Measurements from ENCODE around the gene GABRB1. TPM values are rescaled to one million over a fixed set of nuclear protein-coding genes. Genes with fewer than 3 reads are reported as not detected.

The GABRB1 gene
- total RNA-seq, 1 experiment from 2014 or later: not detected

DNA sequence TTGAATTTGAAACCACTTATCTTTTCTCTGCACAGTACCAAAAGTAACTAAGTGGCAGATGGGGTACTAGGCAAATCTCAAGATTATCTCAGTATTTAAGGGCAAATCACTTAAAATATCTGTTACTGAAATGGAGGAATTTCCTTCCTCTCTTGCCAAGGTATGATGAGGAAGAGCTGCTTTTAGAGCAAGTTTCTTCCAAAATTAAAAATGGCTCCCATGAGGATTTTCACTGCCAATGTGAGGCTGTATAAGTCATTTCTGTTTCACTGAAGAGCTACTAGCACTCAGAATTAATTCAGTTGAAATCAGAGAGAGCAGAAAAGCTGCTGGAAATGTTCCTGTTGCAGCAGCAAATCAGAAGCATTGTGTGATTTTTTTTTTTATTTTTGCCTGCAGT, 43.4 kb downstream of the GABRB1 start:
- Histone ChIP-seq H3F3A (ENCODE audit: low read length, unreplicated experiment) (no peaks in the 10 kb centered on the region), H3K27ac (ENCODE audit: low read length) (no peak overlapping the region), H3K9me2 (replicated peaks; ENCODE audit: low read length) (no peaks in the 10 kb centered on the region), H3K4me3 (ENCODE audit: low read length) (no peak overlapping the region), H3K4me1 (ENCODE audit: insufficient read depth, low read length) (peaks cover 22% of the 10 kb centered on the region), H3K4me2 (ENCODE audit: low read length) (peak overlapping the region; percentile 44; the same call in 1 of the 2 replicates), H4K20me1 (ENCODE audit: low read length) (no peaks in the 10 kb centered on the region), H3K9ac (ENCODE audit: low read length) (no peak overlapping the region), H3K27me3 (ENCODE audit: low read length) (no peaks in the 10 kb centered on the region), H3K9me3 (ENCODE audit: low read length) (no peaks in the 10 kb centered on the region), H3K36me3 (ENCODE audit: low read depth, low read length) (no peaks in the 10 kb centered on the region), H3K79me2 (ENCODE audit: low read length) (no peaks in the 10 kb centered on the region), H2AFZ (ENCODE audit: low read length) (no peak overlapping the region)
- ChIA-PET POLR2A (ENCODE audit: unreplicated experiment) (no interaction called here), CTCF (no interaction called here)
- no TSS peak for BruUV-seq (replicated peaks)
- intact Hi-C loops (cut with micrococcal nuclease): no loop called here
- TF ChIP-seq EZH2 (IDR thresholded peaks at IDR 0.05; ENCODE audit: low read length, unreplicated experiment) (no peak), EZH2phosphoT487 (IDR thresholded peaks at IDR 0.05; ENCODE audit: borderline replicate concordance, low read length) (no peak)
- TF ChIP-seq, protein P1, sequence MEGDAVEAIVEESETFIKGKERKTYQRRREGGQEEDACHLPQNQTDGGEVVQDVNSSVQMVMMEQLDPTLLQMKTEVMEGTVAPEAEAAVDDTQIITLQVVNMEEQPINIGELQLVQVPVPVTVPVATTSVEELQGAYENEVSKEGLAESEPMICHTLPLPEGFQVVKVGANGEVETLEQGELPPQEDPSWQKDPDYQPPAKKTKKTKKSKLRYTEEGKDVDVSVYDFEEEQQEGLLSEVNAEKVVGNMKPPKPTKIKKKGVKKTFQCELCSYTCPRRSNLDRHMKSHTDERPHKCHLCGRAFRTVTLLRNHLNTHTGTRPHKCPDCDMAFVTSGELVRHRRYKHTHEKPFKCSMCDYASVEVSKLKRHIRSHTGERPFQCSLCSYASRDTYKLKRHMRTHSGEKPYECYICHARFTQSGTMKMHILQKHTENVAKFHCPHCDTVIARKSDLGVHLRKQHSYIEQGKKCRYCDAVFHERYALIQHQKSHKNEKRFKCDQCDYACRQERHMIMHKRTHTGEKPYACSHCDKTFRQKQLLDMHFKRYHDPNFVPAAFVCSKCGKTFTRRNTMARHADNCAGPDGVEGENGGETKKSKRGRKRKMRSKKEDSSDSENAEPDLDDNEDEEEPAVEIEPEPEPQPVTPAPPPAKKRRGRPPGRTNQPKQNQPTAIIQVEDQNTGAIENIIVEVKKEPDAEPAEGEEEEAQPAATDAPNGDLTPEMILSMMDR (conservative IDR thresholded peaks at IDR 0.05; ENCODE audit: low read depth, low read length): no peak
- DNase-seq (no peak), ATAC-seq (no peak)

DNA sequence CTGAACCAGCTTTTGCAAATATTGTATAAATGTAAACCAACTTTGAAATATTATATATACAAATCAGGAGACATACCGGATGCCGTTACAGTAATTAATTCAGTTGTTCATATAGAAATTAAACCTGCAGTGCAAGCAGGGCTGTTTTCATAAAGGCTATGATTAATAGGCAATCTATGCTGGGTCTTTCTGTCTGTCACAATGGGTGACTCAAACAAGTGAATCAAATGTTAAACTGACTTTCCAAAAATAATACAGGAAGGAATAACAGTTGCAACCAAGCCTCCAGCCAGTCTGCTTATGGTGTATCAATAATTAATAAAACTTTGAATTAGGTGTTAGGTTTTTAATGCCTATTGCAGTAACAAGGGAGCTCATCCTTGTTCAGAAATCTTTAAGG, 43.9 kb downstream of the GABRB1 start:
- ChIA-PET CTCF (no interaction called here), POLR2A (ENCODE audit: unreplicated experiment) (no interaction called here)
- no peak overlapping the region for H3K4me3 ChIP-seq (ENCODE audit: low read length)
- H3K4me1 ChIP-seq (ENCODE audit: insufficient read depth, low read length): peaks cover 22% of the 10 kb centered on the region
- no peaks in the 10 kb centered on the region for H3K27me3 ChIP-seq (ENCODE audit: low read length)
- DNase-seq (peak; percentile 51), ATAC-seq (no peak)
- intact Hi-C loops (cut with micrococcal nuclease): no loop called here
- peak overlapping the region; percentile 44; the same call in 1 of the 2 replicates for H3K4me2 ChIP-seq (ENCODE audit: low read length)
- H3K9ac ChIP-seq (ENCODE audit: low read length): no peak overlapping the region
- H2AFZ ChIP-seq (ENCODE audit: low read length): no peak overlapping the region
- no peaks in the 10 kb centered on the region for H3F3A ChIP-seq (ENCODE audit: low read length, unreplicated experiment)
- H4K20me1 ChIP-seq (ENCODE audit: low read length): no peaks in the 10 kb centered on the region
- no peak overlapping the region for H3K27ac ChIP-seq (ENCODE audit: low read length)
- H3K79me2 ChIP-seq (ENCODE audit: low read length): no peaks in the 10 kb centered on the region
- TF ChIP-seq EZH2 (IDR thresholded peaks at IDR 0.05; ENCODE audit: low read length, unreplicated experiment) (no peak), EZH2phosphoT487 (IDR thresholded peaks at IDR 0.05; ENCODE audit: borderline replicate concordance, low read length) (no peak)
- TF ChIP-seq, protein P1 (conservative IDR thresholded peaks at IDR 0.05; ENCODE audit: low read depth, low read length): no peak
- no TSS peak for BruUV-seq (replicated peaks)
- no peaks in the 10 kb centered on the region for H3K9me2 ChIP-seq (replicated peaks; ENCODE audit: low read length)
- H3K36me3 ChIP-seq (ENCODE audit: low read depth, low read length): no peaks in the 10 kb centered on the region
- no peaks in the 10 kb centered on the region for H3K9me3 ChIP-seq (ENCODE audit: low read length)

DNA sequence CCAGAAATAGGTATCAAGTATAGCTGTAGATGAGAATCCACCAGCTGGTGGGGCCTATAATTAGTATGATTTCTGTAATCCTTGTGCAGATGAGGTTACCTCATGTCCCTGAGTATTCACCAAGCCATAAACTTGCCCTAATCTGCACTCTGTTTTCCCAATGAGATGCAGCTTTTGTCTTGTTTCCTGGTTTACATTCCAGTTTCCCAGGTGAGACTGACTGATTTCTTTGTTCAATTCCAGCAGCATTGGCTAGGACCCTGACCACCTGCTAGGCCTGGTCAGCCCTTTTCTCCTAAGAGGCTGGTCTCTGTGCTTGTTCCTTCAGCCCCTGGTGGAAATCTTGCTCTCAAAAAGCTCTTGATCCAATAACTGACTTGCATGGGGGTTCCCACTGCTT, 44.6 kb downstream of the GABRB1 start:
- POLR2A ChIA-PET (ENCODE audit: unreplicated experiment): no interaction called here

More for the DNA sequence above, 44.6 kb downstream of the GABRB1 start:
- Histone ChIP-seq H3K27me3 (ENCODE audit: low read length) (no peaks in the 10 kb centered on the region), H4K20me1 (ENCODE audit: low read length) (no peaks in the 10 kb centered on the region), H2AFZ (ENCODE audit: low read length) (no peak overlapping the region), H3K79me2 (ENCODE audit: low read length) (no peaks in the 10 kb centered on the region), H3F3A (ENCODE audit: low read length, unreplicated experiment) (no peaks in the 10 kb centered on the region), H3K36me3 (ENCODE audit: low read depth, low read length) (no peaks in the 10 kb centered on the region), H3K9me3 (ENCODE audit: low read length) (no peaks in the 10 kb centered on the region), H3K9ac (ENCODE audit: low read length) (no peak overlapping the region), H3K4me1 (ENCODE audit: insufficient read depth, low read length) (peaks cover 22% of the 10 kb centered on the region), H3K27ac (ENCODE audit: low read length) (no peak overlapping the region), H3K4me2 (ENCODE audit: low read length) (no peak overlapping the region), H3K4me3 (ENCODE audit: low read length) (no peak overlapping the region), H3K9me2 (replicated peaks; ENCODE audit: low read length) (no peaks in the 10 kb centered on the region)
- no peak for DNase-seq
- no TSS peak for BruUV-seq (replicated peaks)
- no peak for ATAC-seq
- intact Hi-C loops (cut with micrococcal nuclease): no loop called here
- CTCF ChIA-PET: no interaction called here
- TF ChIP-seq EZH2phosphoT487 (IDR thresholded peaks at IDR 0.05; ENCODE audit: borderline replicate concordance, low read length) (no peak), EZH2 (IDR thresholded peaks at IDR 0.05; ENCODE audit: low read length, unreplicated experiment) (no peak)
- TF ChIP-seq, protein P1 (conservative IDR thresholded peaks at IDR 0.05; ENCODE audit: low read depth, low read length): no peak
